Spleen (tissue), 7 donors: ENCODE data around the gene MEX3D.

Experiments
- POLR2A ChIP-seq, 3 donors: fragments of 450-650 bp; IDR thresholded peaks; one replicate each; pipeline ENCODE4 v1.5.1; 2017; ENCODE audit warnings: antibody characterized with exemption in 3 of 3, mild to moderate bottlenecking in 1 of 3
- TF ChIP-seq, protein P1 (sequence below), 11 experiments: fragments of 200-600 bp in 7 of 11; fragments of 450-650 bp in 4 of 11; sonication (generic) in 4 of 11; IDR thresholded peaks in 8 of 11; conservative IDR thresholded peaks in 3 of 11; 1 replicate in 7 of 11; 2 replicates in 4 of 11; pipeline versions ENCODE4 v1.4.0 to v1.8.0; 2016 to 2021; ENCODE audit warnings: antibody characterized with exemption in 11 of 11, inconsistent platforms in 4 of 11, mild to moderate bottlenecking in 1 of 11
- donor health status: DM: no; HTN: no; CAD: no; lungs with moderate emphysema.
- donor health status: DM: no; HTN: no; CAD: no.
- donor health status: DM: no; HTN: no; CAD: no.

DNA sequence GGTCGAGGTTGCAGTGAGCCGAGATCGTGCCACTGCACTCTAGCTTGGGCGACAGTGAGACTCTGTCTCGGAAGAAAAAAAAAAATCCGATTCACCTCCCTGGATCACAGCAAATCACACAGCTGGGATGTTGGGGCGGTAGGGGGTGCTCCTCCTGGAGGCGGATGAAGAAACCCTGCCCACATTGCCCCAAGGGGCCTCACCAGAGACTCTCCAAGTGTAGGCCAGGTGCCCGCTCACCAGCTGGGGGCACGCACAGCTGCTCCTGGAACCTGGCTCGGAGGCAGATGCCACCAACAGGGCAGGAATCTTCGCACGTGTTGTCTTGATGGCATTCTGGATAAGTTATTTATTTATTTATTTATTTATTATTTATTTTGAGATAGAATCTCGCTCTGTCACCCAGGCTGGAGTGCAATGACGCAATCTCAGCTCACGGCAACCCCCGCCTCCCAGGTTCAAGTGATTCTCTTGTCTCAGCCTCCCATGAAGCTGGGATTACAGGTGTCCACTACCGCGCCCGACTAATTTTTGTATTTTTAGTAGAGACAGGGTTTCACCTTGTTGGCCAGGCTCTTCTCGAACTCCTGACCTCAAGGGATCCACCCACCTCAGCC lies 34.1 kb upstream of the MEX3D start:
- TF ChIP-seq, protein P1, sequence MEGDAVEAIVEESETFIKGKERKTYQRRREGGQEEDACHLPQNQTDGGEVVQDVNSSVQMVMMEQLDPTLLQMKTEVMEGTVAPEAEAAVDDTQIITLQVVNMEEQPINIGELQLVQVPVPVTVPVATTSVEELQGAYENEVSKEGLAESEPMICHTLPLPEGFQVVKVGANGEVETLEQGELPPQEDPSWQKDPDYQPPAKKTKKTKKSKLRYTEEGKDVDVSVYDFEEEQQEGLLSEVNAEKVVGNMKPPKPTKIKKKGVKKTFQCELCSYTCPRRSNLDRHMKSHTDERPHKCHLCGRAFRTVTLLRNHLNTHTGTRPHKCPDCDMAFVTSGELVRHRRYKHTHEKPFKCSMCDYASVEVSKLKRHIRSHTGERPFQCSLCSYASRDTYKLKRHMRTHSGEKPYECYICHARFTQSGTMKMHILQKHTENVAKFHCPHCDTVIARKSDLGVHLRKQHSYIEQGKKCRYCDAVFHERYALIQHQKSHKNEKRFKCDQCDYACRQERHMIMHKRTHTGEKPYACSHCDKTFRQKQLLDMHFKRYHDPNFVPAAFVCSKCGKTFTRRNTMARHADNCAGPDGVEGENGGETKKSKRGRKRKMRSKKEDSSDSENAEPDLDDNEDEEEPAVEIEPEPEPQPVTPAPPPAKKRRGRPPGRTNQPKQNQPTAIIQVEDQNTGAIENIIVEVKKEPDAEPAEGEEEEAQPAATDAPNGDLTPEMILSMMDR (IDR thresholded peaks at IDR 0.05 in 8 of 11, conservative IDR thresholded peaks at IDR 0.05 in 3 of 11) = no peak
- no peak for TF ChIP-seq POLR2A (IDR thresholded peaks at IDR 0.05)
